HepG2 (cell line): ENCODE measurements around the gene CD3D. TPM values are rescaled to one million over a fixed set of nuclear protein-coding genes. Genes with fewer than 3 reads are reported as not detected.

ENCODE experiments used
- ARHGAP35 ChIP-seq: sonication (generic); formaldehyde crosslinking; IDR thresholded peaks from 2 replicates; pipeline ENCODE4 v1.9.0; 2022; ENCODE audit warnings: mild to moderate bottlenecking, inconsistent platforms, moderate library complexity, missing genetic modification reagents, borderline replicate concordance
- ATF3 ChIP-seq: sonication (generic); formaldehyde crosslinking; IDR thresholded peaks from 2 replicates; pipeline ENCODE4 v1.4.0; 2020; ENCODE audit warnings: missing genetic modification reagents
- ELF4 ChIP-seq: sonication (generic); formaldehyde crosslinking; IDR thresholded peaks from 2 replicates; pipeline ENCODE4 v1.5.0; 2020; ENCODE audit warnings: missing genetic modification reagents, mild to moderate bottlenecking, moderate library complexity, borderline replicate concordance
- GZF1 ChIP-seq: sonication (generic); formaldehyde crosslinking; IDR thresholded peaks from 2 replicates; pipeline ENCODE4 v1.5.1; 2020; ENCODE audit warnings: mild to moderate bottlenecking, missing genetic modification reagents
- HIC2 ChIP-seq: sonication (generic); formaldehyde crosslinking; IDR thresholded peaks from 2 replicates; pipeline ENCODE4 v1.9.0; 2022; ENCODE audit warnings: low read depth, missing genetic modification reagents
- HMG20A ChIP-seq: IDR thresholded peaks from 2 replicates; pipeline ENCODE4 v1.6.1; 2016; ENCODE audit warnings: borderline replicate concordance
- MAZ ChIP-seq, 2 experiments: sonication (generic) in 1 of 2; formaldehyde crosslinking in 1 of 2; IDR thresholded peaks; 2 replicates each; pipeline versions ENCODE4 v1.5.0 to v1.6.1; 2012 to 2020; ENCODE audit warnings: low read depth in 2 of 2, mild to moderate bottlenecking in 2 of 2, borderline replicate concordance in 1 of 2, improper control_type of control experiment in 1 of 2, low read length in 1 of 2, missing genetic modification reagents in 1 of 2, moderate library complexity in 1 of 2
- MEF2D ChIP-seq: sonication (generic); formaldehyde crosslinking; IDR thresholded peaks from 2 replicates; pipeline ENCODE4 v1.5.1; 2020; ENCODE audit warnings: mild to moderate bottlenecking, missing genetic modification reagents
- NBN ChIP-seq: fragments of 450-650 bp; conservative IDR thresholded peaks from 2 replicates; pipeline ENCODE4 v1.6.1; 2017
- NCOA2 ChIP-seq: sonication (generic); formaldehyde crosslinking; IDR thresholded peaks from 2 replicates; pipeline ENCODE4 v1.8.0; 2022; ENCODE audit warnings: inconsistent platforms
- NFAT5 ChIP-seq: sonication (generic); formaldehyde crosslinking; IDR thresholded peaks from 2 replicates; pipeline ENCODE4 v1.4.0; 2020; ENCODE audit warnings: missing genetic modification reagents
- NFIC ChIP-seq: IDR thresholded peaks from 2 replicates; pipeline ENCODE4 v1.6.1; 2012; ENCODE audit warnings: mild to moderate bottlenecking, low read length, inconsistent platforms
- SOX6 ChIP-seq, 2 experiments: fragments of 450-650 bp in 1 of 2; sonication (generic) in 1 of 2; formaldehyde crosslinking in 1 of 2; IDR thresholded peaks; 2 replicates each; pipeline versions ENCODE4 v1.4.0 to v1.6.1; 2017 to 2020; ENCODE audit warnings: antibody characterized with exemption in 1 of 2, mild to moderate bottlenecking in 1 of 2, missing genetic modification reagents in 1 of 2
- ZFP90 ChIP-seq: sonication (generic); formaldehyde crosslinking; IDR thresholded peaks from 2 replicates; pipeline ENCODE4 v1.8.0; 2022; ENCODE audit warnings: missing genetic modification reagents, mild to moderate bottlenecking, inconsistent platforms, borderline replicate concordance
- ZNF101 ChIP-seq: sonication (generic); formaldehyde crosslinking; IDR thresholded peaks from 2 replicates; pipeline ENCODE4 v1.4.0; 2020; ENCODE audit warnings: mild to moderate bottlenecking, low read depth, missing genetic modification reagents, borderline replicate concordance
- ZNF160 ChIP-seq: sonication (generic); formaldehyde crosslinking; IDR thresholded peaks from 2 replicates; pipeline ENCODE4 v1.8.0; 2022; ENCODE audit warnings: mild to moderate bottlenecking, inconsistent platforms, missing genetic modification reagents
- ZNF567 ChIP-seq: sonication (generic); formaldehyde crosslinking; IDR thresholded peaks from 2 replicates; pipeline ENCODE4 v1.8.1; 2023; ENCODE audit warnings: mild to moderate bottlenecking, missing genetic modification reagents, borderline replicate concordance
- ZNF652 ChIP-seq: IDR thresholded peaks from 2 replicates; pipeline ENCODE4 v1.6.1; 2016; ENCODE audit warnings: low read depth, borderline replicate concordance
- ZNF800 ChIP-seq: sonication (generic); formaldehyde crosslinking; IDR thresholded peaks from 2 replicates; pipeline ENCODE4 v1.4.0; 2020; ENCODE audit warnings: missing genetic modification reagents
- ZNF883 ChIP-seq: sonication (generic); formaldehyde crosslinking; IDR thresholded peaks from 2 replicates; pipeline ENCODE4 v1.5.1; 2020; ENCODE audit warnings: mild to moderate bottlenecking, missing genetic modification reagents; ENCODE audit errors: not compliant biosample characterization
- polyA plus RNA-seq, 8 experiments: library from polyadenylated mRNA; depleted of rRNA in 3 of 8; stranded (reverse) in 7 of 8; unstranded in 1 of 8; fragments of >200 nt; fragmentation: Illumina TruSeq in 4 of 8; extraction: Trizol in 4 of 8; gene quantifications; 2 replicates each; pipeline versions ENCODE4 v1.2.1 to v1.2.3, GENCODE V29; 2011 to 2016; ENCODE audit warnings: low read depth in 4 of 8, missing spikeins in 1 of 8, mixed read lengths in 1 of 8; ENCODE audit not compliant: insufficient read depth in 1 of 8
- total RNA-seq, 5 experiments: library from RNA; depleted of rRNA; stranded (reverse); fragments of >200 nt; fragmentation: Illumina TruSeq; extraction: Trizol; gene quantifications; 2 replicates each; pipeline ENCODE4 v1.2.3, GENCODE V29; 2016; ENCODE audit warnings: low read depth in 1 of 5

Gene CD3D
- total and polyA plus RNA-seq, 2 of the 13 experiments (the other 11 are each of a cell fraction or from before 2014, with no cell fraction given), result 0.66 to 6.6 TPM

- no peak for TF ChIP-seq ZNF883 (CRISPR knock-in tag)
- TF ChIP-seq ZFP90 (CRISPR knock-in tag), result no peak
- TF ChIP-seq ELF4, result no peak
- TF ChIP-seq NBN, result no peak
- no peak for TF ChIP-seq ZNF800 (CRISPR knock-in tag)
- TF ChIP-seq ZNF101 (CRISPR knock-in tag), result no peak
- TF ChIP-seq GZF1 (CRISPR knock-in tag), result no peak
- TF ChIP-seq ATF3 (CRISPR knock-in tag), result no peak
- no peak for TF ChIP-seq NFAT5 (CRISPR knock-in tag)
- no peak for TF ChIP-seq MEF2D (CRISPR knock-in tag)
- no peak for TF ChIP-seq NFIC
- no peak for TF ChIP-seq ZNF567 (CRISPR knock-in tag)
- TF ChIP-seq MAZ (IDR thresholded peaks at IDR 0.05; ENCODE audit: borderline replicate concordance, low read depth, low read length), result no peak
- no peak for TF ChIP-seq MAZ (CRISPR knock-in tag; IDR thresholded peaks at IDR 0.05; ENCODE audit: low read depth)
- 0 out of 2 replicates have a peak, but pooled peaks have one; percentile 49 for TF ChIP-seq HMG20A (CRISPR knock-in tag)
- TF ChIP-seq NCOA2 (CRISPR knock-in tag), result no peak
- no peak for TF ChIP-seq SOX6 (IDR thresholded peaks at IDR 0.05)
- peak; percentile 41; the same call in 1 of the 2 replicates for TF ChIP-seq SOX6 (CRISPR knock-in tag; IDR thresholded peaks at IDR 0.05)
- TF ChIP-seq ARHGAP35 (CRISPR knock-in tag), result no peak
- TF ChIP-seq ZNF652 (CRISPR knock-in tag), result no peak
- no peak for TF ChIP-seq ZNF160 (CRISPR knock-in tag)
- no peak for TF ChIP-seq HIC2 (CRISPR knock-in tag)
Measured at GRCh38 chr11:118290923-118291322, 51.6 kb downstream of the CD3D start (continued).
